Non-pigmented ciliary epithelial cell (primary cell): Measurements from ENCODE around the gene ARMC9.
"Not testable (repeated sequence)": the region's sequence is repeated elsewhere in the genome, so short reads cannot be mapped to it uniquely, and the experiment has no call there.

Source experiments
- DNase-seq: peaks from one replicate; pipeline ENCODE4 v3.0.0-alpha.2; 2010; ENCODE audit warnings: low read depth

Gene ARMC9

DNA sequence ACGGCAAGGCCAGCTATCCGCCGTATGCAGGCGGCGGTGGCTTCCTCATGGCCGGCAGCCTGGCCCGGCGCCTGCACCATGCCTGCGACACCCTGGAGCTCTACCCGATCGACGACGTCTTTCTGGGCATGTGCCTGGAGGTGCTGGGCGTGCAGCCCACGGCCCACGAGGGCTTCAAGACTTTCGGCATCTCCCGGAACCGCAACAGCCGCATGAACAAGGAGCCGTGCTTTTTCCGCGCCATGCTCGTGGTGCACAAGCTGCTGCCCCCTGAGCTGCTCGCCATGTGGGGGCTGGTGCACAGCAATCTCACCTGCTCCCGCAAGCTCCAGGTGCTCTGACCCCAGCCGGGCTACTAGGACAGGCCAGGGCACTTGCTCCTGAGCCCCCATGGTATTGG is 200.2 kb downstream of the ARMC9 start:
- no peak for DNase-seq

DNA sequence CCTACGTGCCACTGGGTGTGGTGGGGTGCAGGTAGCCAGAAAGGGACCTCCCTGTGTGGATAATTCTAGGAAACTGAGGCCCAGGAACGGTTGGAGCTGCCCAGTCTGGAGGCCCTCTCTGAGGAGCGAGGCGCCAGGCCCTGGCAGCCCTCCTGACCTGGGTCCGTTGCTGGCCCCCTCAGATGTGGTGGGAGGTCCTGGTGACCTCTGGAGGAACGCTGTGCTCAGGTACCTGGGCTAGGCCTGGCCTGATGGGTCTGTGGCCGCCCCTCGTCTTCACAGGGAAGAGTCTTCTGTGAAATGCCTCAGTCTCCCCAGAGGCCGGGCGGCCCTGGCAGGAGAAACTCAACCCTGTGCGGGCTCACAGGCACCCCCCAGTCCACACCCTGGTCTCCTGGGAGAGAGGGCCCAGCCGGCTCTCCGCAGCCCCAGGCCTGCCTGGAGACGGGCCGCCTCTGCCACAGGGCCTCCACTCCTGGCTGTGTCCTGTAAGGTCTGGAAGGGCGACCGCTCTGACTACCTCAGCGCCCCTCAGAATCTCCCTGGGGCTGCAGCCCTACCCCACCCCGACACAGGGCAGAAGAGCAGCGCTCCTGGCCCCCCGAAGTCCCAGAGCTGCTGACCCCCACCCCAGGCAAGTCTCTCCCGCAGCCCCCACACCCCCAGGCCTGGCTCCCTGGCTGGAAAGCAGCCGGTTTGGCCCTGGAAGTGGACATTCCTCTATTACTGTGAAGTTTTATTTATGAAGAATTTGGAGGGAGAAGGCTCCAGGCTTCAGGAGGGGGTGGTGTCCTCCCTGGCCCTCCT is 200.8 kb downstream of the ARMC9 start:
- no peak for DNase-seq

DNA sequence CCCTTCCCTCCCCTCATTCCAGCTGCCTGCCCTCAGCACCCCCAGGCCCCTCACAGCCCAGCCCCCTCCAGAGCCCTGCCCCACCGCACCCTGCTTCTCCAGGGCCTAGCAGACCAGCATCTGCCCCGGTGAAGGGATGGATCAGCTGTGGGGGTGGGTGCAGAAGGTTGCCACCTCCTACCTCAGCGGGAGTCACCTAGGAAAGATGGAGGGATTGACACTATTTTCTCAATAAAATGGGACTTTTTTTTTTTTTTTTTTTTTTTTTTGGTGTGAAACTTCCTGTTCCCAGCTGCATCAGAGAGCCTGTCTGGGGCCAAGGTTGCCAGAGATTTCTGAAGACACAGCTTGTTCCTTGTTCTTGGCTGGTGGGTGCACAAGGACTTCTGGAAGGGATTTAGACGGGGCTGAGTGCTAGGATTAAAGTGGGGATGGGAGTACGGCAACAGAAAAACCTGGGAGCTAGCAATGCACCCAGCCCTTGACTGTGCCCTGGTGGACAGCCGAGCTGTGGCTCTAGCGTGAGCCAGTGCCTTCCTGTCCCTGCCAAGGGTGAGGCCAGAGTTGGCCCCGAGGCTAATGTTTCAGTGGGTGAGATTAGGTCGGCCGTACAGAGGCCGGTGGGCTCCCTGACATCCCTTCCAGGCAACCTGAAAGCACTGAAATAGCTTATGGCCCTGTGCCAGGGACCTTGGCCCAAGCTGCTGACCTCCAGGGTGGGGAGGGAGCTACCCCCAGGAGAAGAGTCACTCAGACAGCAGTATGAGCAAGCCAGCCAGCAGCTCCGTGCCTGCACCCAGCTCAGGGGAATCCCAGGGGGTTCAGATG is 201.6 kb downstream of the ARMC9 start:
- DNase-seq: no peak

DNA sequence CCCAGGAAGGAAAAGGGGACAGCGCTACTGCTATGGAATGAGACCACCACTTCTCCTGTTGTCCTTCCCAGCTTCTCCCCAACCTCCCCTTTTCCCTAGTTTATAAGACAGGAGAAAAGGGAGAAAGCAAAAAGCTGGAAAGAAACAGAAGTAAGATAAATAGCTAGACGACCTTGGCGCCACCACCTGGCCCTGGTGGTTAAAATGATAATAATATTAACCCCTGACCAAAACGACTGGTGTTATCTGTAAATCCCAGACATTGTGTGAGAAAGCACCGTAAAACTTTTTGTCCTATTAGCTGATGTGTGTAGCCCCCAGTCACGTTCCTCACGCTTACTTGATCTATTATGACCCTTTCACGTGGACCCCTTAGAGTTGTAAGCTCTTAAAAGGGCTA is 202.2 kb downstream of the ARMC9 start:
- DNase-seq: not testable (repeated sequence)

DNA sequence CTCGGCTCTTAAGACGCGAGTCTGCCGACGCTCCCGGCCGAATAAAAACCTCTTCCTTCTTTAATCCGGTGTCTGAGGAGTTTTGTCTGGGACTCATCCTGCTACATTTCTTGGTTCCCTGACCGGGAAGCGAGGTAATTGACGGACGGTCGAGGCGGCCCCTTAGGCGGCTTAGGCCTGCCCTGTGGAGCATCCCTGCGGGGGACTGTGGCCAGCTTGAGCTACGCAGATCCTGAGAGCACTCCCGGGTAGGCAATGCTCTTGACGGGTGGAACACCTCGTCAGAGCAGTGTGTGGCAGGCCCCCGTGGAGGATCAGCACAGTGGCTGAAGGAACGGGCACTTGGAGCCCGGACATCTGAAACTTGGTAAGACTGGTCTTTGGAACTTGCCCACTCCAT is 202.7 kb downstream of the ARMC9 start:
- DNase-seq: not testable (repeated sequence)

DNA sequence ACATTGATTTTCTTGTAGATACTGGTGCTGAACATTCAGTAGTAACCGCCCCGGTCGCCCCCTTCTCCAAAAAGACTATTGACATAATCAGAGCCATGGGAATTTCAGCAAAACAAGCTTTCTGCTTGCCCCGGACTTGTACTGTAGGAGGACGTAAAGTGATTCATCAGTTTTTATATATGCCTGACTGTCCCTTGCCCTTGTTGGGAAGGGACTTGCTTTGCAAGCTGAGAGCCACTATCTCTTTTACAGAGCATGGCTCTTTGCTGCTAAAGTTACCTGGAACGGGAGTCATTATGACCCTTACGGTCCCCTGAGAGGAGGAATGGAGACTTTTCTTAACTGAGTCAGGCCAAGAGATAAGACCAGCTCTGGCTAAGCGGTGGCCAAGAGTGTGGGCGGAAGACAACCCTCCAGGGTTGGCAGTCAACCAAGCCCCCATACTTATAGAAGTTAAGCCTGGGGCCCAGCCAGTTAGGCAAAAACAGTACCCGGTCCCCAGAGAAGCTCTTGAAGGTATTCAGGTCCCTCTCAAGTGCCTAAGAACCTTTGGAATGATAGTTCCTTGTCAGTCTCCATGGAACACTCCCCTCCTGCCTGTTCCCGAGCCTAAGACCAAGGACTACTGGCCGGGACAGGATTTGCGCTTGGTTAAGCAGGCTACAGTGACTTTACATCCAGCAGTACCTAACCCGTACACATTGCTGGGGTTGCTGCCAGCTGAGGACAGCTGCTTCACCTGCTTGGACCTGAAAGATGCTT is 205.2 kb downstream of the ARMC9 start:
- DNase-seq: not testable (repeated sequence)

DNA sequence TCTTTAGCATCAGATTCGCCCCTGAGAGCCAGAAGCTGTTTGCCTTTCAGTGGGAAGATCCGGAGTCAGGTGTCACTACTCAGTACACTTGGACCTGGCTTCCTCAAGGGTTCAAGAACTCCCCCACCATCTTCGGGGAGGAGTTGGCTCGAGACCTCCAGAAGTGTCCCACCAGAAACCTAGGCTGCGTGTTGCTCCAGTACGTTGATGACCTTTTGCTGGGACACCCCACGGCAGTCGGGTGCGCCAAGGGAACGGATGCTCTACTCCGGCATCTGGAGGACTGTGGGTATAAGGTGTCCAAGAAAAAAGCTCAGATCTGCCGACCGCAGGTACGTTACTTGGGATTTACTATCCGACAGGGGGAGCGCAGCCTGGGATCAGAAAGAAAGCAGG is 205.8 kb downstream of the ARMC9 start:
- not testable (repeated sequence) for DNase-seq

DNA sequence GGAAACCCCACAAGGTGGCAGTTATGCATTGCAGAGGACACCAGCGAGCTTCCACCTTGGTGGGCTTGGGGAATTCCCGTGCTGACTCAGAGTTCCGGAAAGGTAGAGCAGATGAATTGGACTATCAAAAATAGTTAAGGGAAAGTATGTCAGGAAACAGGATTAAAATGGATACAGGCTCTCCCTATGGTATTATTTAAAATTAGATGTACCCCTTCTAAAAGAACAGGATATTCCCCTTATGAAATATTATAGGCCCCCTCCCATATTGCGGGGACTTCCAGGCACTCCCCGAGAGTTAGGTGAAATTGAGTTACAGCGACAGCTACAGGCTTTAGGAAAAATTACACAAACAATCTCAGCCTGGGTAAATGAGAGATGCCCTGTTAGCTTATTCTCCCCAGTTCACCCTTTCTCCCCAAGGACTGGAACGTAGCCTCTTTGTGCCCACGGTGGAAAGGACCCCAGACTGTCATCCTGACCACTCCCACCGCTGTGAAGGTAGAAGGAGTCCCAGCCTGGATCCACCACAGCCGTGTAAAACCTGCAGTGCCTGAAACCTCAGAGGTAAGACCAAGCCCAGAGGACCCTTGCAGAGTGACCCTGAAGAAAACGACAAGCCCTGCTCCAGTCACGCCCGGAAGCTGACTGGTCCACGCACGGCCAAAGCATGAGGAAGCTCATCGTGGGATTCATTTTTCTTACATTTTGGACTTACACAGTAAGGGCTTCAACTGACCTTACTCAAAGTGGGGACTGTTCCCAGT is 207.4 kb downstream of the ARMC9 start:
- DNase-seq: not testable (repeated sequence)

DNA sequence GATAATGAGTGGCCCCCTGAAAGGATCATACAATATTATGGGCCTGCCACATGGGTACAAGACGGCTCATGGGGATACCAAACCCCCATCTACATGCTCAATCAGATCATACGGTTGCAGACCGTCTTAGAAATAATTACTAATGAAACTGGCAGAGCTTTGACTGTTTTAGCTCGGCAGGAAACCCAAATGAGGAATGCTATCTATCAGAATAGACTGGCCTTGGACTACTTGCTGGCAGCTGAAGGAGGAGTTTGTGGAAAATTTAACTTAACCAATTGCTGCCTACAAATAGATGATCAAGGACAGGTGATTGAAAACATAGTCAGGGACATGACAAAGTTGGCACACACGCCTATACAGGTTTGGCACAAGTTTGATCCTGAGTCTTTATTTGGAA is 209.3 kb downstream of the ARMC9 start:
- not testable (repeated sequence) for DNase-seq

DNA sequence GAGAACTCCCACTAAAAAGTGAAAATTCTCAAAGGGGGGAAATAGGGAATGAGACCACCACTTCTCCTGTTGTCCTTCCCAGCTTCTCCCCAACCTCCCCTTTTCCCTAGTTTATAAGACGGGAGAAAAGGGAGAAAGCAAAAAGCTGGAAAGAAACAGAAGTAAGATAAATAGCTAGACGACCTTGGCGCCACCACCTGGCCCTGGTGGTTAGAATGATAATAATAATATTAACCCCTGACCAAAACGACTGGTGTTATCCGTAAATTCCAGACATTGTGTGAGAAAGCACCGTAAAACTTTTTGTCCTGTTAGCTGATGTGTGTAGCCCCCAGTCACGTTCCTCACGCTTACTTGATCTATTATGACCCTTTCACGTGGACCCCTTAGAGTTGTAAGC is 209.9 kb downstream of the ARMC9 start:
- not testable (repeated sequence) for DNase-seq

DNA sequence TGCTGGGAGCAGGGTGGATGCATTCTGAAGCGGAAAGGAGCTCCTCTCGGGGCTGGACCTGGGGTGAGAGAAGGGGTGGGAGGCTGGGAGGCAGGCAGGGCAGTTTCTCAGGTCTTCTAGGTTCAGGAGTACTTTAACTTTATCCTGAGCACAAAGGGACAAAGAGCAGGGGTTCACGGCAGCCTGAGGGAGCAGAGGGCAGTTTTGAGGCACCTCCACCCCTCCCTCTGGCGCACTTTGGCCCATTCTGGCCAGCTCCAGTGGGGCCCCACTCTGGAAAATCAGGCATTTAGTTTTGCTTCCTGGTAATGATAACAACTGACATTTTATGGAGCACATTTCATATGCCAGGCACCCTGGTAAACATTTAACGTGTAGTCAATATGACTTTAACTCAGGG is 211.3 kb downstream of the ARMC9 start:
- DNase-seq: no peak

DNA sequence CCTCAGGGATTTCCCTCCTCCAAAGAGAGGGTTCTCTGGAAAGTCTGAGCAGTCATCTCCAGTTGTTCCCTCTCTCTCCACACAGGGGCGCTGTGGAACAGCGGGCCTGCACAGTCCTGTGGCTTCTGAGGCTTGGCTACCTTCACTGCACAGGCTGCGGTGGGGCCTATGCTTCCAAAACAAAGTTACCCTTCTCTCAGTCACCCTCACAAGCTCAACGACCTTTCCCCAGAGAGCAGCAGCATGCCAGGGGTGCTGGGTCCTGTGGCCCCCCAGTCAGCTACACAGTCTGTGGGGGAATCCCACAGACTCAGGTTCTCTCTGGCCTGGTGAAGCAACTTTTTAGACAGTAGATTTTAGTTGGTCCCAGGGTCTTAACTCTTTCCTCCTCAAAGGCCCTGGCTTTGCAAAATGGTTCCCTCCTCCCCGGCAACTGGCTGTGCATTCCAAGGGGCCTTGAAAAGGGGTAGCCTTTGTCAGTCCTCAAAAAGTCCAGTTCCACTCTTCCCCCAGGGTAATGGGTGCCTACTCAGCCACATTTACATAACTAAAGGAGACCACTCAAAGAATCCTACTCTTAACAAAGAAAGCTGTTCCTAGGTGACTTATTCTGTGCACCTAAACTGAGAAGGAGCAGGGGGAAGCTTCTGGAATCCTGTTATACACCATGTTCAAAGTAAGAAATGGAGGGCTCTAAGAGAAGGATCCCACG is 212.0 kb downstream of the ARMC9 start:
- DNase-seq: no peak

DNA sequence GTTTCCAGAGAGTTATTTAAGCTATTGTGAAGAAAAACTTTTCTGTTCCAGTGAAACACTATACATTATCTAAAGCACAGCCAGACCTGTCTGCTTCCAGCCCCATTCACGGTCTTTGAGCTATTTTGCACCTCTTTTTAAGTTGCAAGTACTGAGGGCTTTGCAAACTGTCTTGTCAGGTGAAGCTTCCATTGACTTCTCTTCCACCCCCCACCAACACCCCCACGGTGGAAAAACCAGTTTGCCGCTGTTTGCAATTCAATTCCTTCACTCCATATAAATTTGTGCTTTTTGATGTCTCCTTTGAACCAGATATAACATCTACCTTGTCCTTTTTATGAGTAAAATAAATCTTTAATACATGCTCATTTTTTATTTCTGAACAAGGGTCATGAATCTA is 212.8 kb downstream of the ARMC9 start:
- no peak for DNase-seq

DNA sequence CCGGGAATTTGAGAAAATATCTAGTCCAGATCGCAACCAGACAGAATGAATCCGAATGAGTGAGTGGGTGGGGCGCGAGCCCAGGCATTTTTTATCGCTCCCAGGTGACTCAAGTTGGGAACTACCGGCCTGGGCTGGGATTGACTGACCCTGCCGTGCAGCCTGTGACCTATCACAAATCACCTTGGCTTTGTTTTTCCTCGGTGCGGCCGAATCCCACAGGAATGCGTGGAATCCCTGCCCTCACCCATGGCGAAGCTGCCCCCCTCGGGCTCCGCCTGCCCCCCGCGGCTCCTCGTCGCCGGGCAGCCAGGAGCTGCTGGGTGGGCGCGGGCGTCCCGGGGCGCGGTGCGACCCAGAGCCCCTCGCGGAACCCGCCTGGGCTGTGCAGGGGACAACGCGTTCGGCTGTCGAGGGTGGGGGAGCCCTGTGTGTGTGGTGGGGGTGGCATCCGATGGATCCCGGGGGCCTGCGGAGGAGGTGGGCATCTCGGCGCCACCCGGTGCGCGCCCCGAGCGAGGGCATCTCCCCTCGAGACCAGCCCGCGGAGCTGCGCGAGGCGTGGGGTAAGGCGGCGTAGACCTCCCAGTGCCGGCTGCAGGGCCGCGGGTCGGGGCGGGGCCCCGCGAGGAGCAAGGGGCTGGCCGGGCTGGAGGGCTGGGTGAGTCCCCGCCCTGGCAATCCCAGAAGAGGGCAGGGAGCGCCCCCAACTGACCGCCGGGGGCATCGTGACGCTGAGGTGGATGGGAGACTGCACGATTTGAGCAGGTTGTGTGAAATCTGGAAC is 213.6 kb downstream of the ARMC9 start:
- DNase-seq: no peak

DNA sequence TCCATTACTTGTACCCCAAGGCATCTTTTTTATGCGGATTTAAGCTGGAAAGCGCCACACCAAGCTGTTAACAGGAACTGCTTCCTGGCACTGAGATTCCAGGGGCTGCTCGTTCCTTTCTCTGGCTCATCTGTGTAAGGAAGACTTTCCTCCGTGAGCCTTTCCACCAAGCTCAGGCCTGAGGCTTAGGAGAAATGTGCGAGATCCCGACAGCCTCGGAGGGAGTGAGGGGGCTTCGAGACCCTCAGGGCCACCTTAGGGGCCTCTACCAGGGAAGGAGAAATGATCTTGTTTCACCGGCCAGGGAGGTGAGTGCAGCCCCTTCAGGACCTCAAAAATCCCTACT is 214.2 kb downstream of the ARMC9 start:
- no peak for DNase-seq

DNA sequence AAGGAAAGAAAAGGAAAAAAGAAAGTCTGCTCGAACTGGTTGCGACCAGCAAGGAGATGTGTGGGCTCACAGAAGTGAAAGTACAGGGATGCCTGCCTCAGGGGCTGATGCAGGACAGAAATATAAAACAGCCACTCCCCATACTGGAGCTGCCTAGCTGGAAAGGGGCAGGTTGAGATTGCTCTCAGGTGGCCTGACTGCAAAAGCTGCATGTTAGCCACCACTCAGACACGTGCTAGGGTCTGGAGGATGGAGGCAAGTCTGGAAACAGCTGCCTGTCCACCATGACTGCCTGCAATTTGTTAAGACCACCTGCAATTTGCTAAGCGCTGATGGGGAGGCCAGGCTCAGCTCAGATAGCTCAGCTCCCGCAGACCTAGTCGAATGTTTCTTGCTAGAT is 215.0 kb downstream of the ARMC9 start:
- no peak for DNase-seq

DNA sequence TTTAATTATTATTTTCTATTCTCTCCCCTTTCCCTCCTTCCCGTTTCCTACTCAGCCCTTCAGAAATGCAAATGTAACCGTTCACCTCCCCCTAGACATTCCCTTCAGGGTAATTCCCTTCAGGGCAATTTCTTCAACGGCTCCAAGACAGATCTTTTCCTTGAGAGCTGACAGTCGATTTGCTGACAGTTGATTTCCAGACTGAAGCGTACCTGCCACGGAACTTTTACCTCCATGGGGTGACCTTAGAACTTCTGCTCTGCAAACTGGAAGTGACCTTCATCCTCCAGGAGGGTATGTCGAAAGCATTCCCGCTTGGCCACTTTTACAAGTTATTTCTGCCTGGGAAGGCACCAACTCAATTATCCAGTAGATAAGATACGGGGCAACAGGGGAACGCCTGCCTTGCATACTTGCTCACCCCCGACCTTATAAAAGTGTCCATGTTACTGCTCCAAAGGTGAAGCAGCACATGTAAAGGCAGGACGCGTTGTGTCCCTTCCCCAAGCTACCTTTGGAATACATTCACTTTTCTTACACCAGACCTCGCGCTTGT is 215.6 kb downstream of the ARMC9 start:
- no peak for DNase-seq

DNA sequence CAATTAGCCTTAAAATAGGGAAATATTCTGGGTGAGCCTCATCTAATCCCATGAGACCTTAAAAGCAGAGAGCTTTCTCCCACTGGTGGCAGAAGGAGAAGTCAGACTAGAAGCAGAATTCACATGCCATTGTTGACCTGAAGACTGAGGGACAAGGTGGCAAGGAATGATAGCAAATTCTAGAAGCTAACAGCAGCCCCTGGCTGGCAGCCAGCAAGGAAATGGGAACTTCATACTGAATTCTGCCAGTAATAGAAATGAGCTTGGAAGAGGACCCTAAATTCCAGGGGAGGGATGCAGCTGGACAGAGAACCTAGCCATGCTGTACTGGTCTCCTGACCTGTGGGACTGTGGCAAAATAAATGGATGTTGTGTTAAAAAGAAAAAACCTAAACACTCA is 216.6 kb downstream of the ARMC9 start:
- DNase-seq: no peak

DNA sequence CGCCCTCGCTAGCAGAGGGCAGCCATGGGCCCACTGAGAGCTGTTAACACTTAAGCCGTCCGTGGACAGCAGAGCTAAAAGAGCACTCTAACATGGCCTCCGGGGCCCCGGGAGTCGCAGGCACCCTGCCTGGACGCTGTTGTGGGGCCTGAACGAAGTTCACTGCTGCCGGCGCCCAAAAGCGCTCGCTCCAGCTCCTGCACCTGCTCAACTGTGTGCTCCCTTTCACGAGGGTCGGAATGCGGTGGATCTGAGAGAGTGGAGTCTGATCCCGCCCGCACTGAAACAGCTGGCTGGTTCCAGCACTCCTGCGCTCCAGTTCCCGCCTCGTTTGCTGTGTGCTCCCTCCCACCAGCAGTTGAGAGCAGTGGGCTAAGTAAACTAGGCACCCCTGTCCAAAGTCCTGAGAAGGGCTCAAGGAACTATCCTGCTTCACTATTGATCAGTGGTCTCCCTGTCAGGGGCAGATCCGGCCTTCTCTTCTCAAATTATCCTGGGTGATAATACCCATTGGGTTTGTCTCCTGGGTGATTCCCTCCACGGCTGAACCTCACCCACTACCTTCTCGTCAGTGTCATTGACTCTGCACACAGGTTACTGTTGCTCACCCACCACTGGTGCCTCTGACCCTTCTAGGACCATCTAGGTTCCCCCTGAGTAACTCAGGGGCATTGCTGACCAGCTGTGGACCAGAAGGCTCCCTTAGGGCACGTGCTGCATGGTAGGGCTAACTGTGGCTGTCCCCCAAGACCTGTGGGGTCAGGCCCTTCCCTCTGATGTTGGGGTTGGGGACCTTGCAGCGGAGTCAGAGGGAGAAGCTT is 220.6 kb downstream of the ARMC9 start:
- DNase-seq: no peak
